ENCODE results near the gene RNF123.

DNA sequence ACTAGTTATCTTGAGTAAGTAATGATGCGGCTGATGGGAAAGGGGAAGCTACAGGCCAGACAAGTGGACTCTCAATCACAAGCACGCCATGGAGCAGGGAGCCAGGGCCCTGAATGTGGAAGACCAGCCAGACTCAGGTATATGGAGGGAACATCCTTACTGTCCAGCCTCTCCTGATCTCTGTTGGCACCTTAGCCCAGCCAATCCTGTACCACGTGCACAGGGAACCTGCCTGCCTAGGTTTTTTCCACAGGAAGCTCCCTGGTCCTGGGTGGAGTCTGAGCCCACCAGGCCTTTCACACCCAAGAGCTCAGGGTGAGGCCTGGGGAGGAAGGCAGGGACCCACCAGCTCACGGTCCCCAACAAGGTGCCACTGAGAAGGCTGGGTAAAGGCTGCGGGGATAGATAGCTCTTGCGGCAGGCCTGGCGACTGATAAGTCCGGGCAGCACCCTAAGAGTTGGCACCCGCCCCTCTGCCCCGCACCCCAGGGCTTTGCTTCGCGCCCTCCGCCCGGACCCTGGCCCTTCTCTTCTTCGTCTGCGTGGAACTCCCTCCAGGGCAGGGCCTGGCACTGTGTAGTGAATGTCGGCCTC, 16.1 kb upstream of the RNF123 start:
- TF ChIP-seq, protein P1, sequence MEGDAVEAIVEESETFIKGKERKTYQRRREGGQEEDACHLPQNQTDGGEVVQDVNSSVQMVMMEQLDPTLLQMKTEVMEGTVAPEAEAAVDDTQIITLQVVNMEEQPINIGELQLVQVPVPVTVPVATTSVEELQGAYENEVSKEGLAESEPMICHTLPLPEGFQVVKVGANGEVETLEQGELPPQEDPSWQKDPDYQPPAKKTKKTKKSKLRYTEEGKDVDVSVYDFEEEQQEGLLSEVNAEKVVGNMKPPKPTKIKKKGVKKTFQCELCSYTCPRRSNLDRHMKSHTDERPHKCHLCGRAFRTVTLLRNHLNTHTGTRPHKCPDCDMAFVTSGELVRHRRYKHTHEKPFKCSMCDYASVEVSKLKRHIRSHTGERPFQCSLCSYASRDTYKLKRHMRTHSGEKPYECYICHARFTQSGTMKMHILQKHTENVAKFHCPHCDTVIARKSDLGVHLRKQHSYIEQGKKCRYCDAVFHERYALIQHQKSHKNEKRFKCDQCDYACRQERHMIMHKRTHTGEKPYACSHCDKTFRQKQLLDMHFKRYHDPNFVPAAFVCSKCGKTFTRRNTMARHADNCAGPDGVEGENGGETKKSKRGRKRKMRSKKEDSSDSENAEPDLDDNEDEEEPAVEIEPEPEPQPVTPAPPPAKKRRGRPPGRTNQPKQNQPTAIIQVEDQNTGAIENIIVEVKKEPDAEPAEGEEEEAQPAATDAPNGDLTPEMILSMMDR (IDR thresholded peaks at IDR 0.05), result no peak
- TF ChIP-seq EP300 (IDR thresholded peaks at IDR 0.05), result no peak
- TF ChIP-seq POLR2AphosphoS5 (IDR thresholded peaks at IDR 0.05), result no peak
